H1 (cell line): ENCODE results near the gene RETNLB. TPM values are rescaled to one million over a fixed set of nuclear protein-coding genes. Genes with fewer than 3 reads are reported as not detected.

Source experiments
- ATF3 ChIP-seq: IDR thresholded peaks from 2 replicates; pipeline ENCODE4 v1.6.1; 2011; ENCODE audit warnings: low read depth, mild to moderate bottlenecking, low read length; ENCODE audit not compliant: insufficient read depth
- KDM5A ChIP-seq: fragments of 200-600 bp; IDR thresholded peaks from 2 replicates; pipeline ENCODE4 v1.7.1; 2012; ENCODE audit warnings: mild to moderate bottlenecking, low read length, inconsistent platforms, mixed read lengths
- polyA plus RNA-seq, 7 experiments: library from polyadenylated mRNA; depleted of rRNA in 3 of 7; stranded (reverse) in 5 of 7; unstranded in 2 of 7; fragments of >200 nt in 5 of 7; fragments of 200-250 nt in 2 of 7; gene quantifications; 1 replicate in 5 of 7; 2 replicates in 1 of 7; 4 replicates in 1 of 7; pipeline versions ENCODE4 v1.2.1 to v1.2.3, GENCODE V29; 2011 to 2013; ENCODE audit warnings: missing spikeins in 2 of 7, mixed read lengths in 2 of 7
- total RNA-seq: library from RNA; stranded (reverse); fragmentation: NEBNext Ultra II Directional; extraction: Animal tissue kit (Norgen Biotek cat#: 25700); gene quantifications from 2 replicates; pipeline ENCODE4 v1.2.1, GENCODE V29; 2021

The RETNLB gene
- total and polyA plus RNA-seq, 2 of the 8 experiments (the other 6 are each of a cell fraction or from before 2014, with no cell fraction given), result not detected

DNA sequence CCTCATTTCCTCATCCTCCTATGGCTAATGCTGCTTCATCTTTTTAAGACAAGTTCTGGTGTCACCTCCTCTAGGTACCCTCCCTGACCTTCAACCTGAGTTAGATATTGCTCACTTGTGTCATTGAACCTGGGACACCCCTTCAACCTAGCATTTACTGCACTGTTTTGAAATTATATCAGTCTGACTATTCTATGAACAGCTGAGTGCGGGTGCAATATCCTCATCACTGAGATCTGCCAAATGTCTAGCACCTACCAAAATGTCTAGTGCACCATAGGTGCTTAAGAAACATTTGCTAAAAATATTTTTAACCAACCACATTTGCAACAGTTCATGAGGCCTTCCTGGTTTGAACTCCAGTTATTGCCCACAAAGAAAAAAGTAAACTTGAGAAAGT lies 34.5 kb downstream of the RETNLB start (continued):
- no peak for TF ChIP-seq ATF3
- TF ChIP-seq KDM5A, result no peak
